ENCODE results near the gene SCYL1.
"Not testable (repeated sequence)": the region's sequence is repeated elsewhere in the genome, so short reads cannot be mapped to it uniquely, and the experiment has no call there.

SCYL1 gene

GRCh38 chr11:65502555-65503367 lies 22.1 kb upstream of the SCYL1 start:
- H3K4me1 ChIP-seq (ENCODE audit: control insufficient read depth, insufficient read depth, low read length) = no peaks in the 10 kb centered on the region
- peak overlapping the region; percentile 98 for H3K9ac ChIP-seq (ENCODE audit: low read length)
- peak overlapping the region; percentile 90 for H3K4me3 ChIP-seq (ENCODE audit: low read length)
- H3K36me3 ChIP-seq (ENCODE audit: control insufficient read depth, insufficient read depth, low read length, severe bottlenecking) = peaks cover 67% of the 10 kb centered on the region
- peak; percentile 65 for DNase-seq (ENCODE audit: low read depth)
- H3K27me3 ChIP-seq (replicated peaks; ENCODE audit: control insufficient read depth, insufficient read depth, low read length) = no peaks in the 10 kb centered on the region
- peaks cover 11% of the 10 kb centered on the region for H3K9me3 ChIP-seq (ENCODE audit: control insufficient read depth, low read length)

GRCh38 chr11:65503368-65503948 lies 21.4 kb upstream of the SCYL1 start:
- Histone ChIP-seq H3K9me3 (ENCODE audit: control insufficient read depth, low read length) (peaks cover 11% of the 10 kb centered on the region), H3K4me1 (ENCODE audit: control insufficient read depth, insufficient read depth, low read length) (no peaks in the 10 kb centered on the region), H3K4me3 (ENCODE audit: low read length) (peak overlapping the region; percentile 90), H3K9ac (ENCODE audit: low read length) (peak overlapping the region; percentile 98), H3K27me3 (replicated peaks; ENCODE audit: control insufficient read depth, insufficient read depth, low read length) (no peaks in the 10 kb centered on the region), H3K36me3 (ENCODE audit: control insufficient read depth, insufficient read depth, low read length, severe bottlenecking) (peaks cover 67% of the 10 kb centered on the region)
- DNase-seq (ENCODE audit: low read depth) = peak; percentile 36

GRCh38 chr11:65503949-65504673 lies 20.8 kb upstream of the SCYL1 start:
- peaks cover 11% of the 10 kb centered on the region for H3K9me3 ChIP-seq (ENCODE audit: control insufficient read depth, low read length)
- peaks cover 67% of the 10 kb centered on the region for H3K36me3 ChIP-seq (ENCODE audit: control insufficient read depth, insufficient read depth, low read length, severe bottlenecking)
- peak; percentile 67 for DNase-seq (ENCODE audit: low read depth)
- H3K27me3 ChIP-seq (replicated peaks; ENCODE audit: control insufficient read depth, insufficient read depth, low read length) = no peaks in the 10 kb centered on the region
- peak overlapping the region; percentile 90 for H3K4me3 ChIP-seq (ENCODE audit: low read length)
- H3K9ac ChIP-seq (ENCODE audit: low read length) = peak overlapping the region; percentile 98
- no peaks in the 10 kb centered on the region for H3K4me1 ChIP-seq (ENCODE audit: control insufficient read depth, insufficient read depth, low read length)

- peaks cover 11% of the 10 kb centered on the region for H3K9me3 ChIP-seq (ENCODE audit: control insufficient read depth, low read length)
- DNase-seq (ENCODE audit: low read depth) = peak; percentile 45
Measured at GRCh38 chr11:65504674-65505465, 20.0 kb upstream of the SCYL1 start.

GRCh38 chr11:65505466-65506289 lies 19.2 kb upstream of the SCYL1 start:
- H3K9me3 ChIP-seq (ENCODE audit: control insufficient read depth, low read length) = peaks cover 11% of the 10 kb centered on the region
- peaks cover 63% of the 10 kb centered on the region for H3K36me3 ChIP-seq (ENCODE audit: control insufficient read depth, insufficient read depth, low read length, severe bottlenecking)
- DNase-seq (ENCODE audit: low read depth) = peak; percentile 37
- no peaks in the 10 kb centered on the region for H3K27me3 ChIP-seq (replicated peaks; ENCODE audit: control insufficient read depth, insufficient read depth, low read length)
- H3K9ac ChIP-seq (ENCODE audit: low read length) = peak overlapping the region; percentile 98
- H3K4me3 ChIP-seq (ENCODE audit: low read length) = peak overlapping the region; percentile 90
- no peaks in the 10 kb centered on the region for H3K4me1 ChIP-seq (ENCODE audit: control insufficient read depth, insufficient read depth, low read length)

More at GRCh38 chr11:65504674-65505465, 20.0 kb upstream of the SCYL1 start:
- Histone ChIP-seq H3K9ac (ENCODE audit: low read length) (peak overlapping the region; percentile 98), H3K4me3 (ENCODE audit: low read length) (peak overlapping the region; percentile 90), H3K4me1 (ENCODE audit: control insufficient read depth, insufficient read depth, low read length) (no peaks in the 10 kb centered on the region), H3K36me3 (ENCODE audit: control insufficient read depth, insufficient read depth, low read length, severe bottlenecking) (peaks cover 67% of the 10 kb centered on the region), H3K27me3 (replicated peaks; ENCODE audit: control insufficient read depth, insufficient read depth, low read length) (no peaks in the 10 kb centered on the region)

GRCh38 chr11:65506290-65506771 lies 18.6 kb upstream of the SCYL1 start:
- peak overlapping the region; percentile 98 for H3K9ac ChIP-seq (ENCODE audit: low read length)
- H3K36me3 ChIP-seq (ENCODE audit: control insufficient read depth, insufficient read depth, low read length, severe bottlenecking) = peaks cover 58% of the 10 kb centered on the region
- no peak for DNase-seq (ENCODE audit: low read depth)
- H3K27me3 ChIP-seq (replicated peaks; ENCODE audit: control insufficient read depth, insufficient read depth, low read length) = no peaks in the 10 kb centered on the region
- no peaks in the 10 kb centered on the region for H3K4me1 ChIP-seq (ENCODE audit: control insufficient read depth, insufficient read depth, low read length)
- H3K9me3 ChIP-seq (ENCODE audit: control insufficient read depth, low read length) = peaks cover 11% of the 10 kb centered on the region
- H3K4me3 ChIP-seq (ENCODE audit: low read length) = peak overlapping the region; percentile 90

GRCh38 chr11:65506772-65507505 lies 17.9 kb upstream of the SCYL1 start:
- Histone ChIP-seq H3K27me3 (replicated peaks; ENCODE audit: control insufficient read depth, insufficient read depth, low read length) (no peaks in the 10 kb centered on the region), H3K4me3 (ENCODE audit: low read length) (peak overlapping the region; percentile 90), H3K36me3 (ENCODE audit: control insufficient read depth, insufficient read depth, low read length, severe bottlenecking) (peaks cover 52% of the 10 kb centered on the region), H3K9ac (ENCODE audit: low read length) (peak overlapping the region; percentile 98), H3K4me1 (ENCODE audit: control insufficient read depth, insufficient read depth, low read length) (no peaks in the 10 kb centered on the region), H3K9me3 (ENCODE audit: control insufficient read depth, low read length) (peaks cover 11% of the 10 kb centered on the region)
- peak; percentile 72 for DNase-seq (ENCODE audit: low read depth)

- not testable (repeated sequence) for H3K9ac ChIP-seq (ENCODE audit: low read length); H3K4me3 ChIP-seq (ENCODE audit: low read length); DNase-seq (ENCODE audit: low read depth); H3K9me3 ChIP-seq (ENCODE audit: control insufficient read depth, low read length); H3K4me1 ChIP-seq (ENCODE audit: control insufficient read depth, insufficient read depth, low read length); H3K36me3 ChIP-seq (ENCODE audit: control insufficient read depth, insufficient read depth, low read length, severe bottlenecking); H3K27me3 ChIP-seq (replicated peaks; ENCODE audit: control insufficient read depth, insufficient read depth, low read length)
Measured at GRCh38 chr11:65512311-65512710, 12.6 kb upstream of the SCYL1 start.

GRCh38 chr11:65516135-65516968 lies 8.5 kb upstream of the SCYL1 start:
- no peak overlapping the region for H3K9ac ChIP-seq (ENCODE audit: low read length)
- no peaks in the 10 kb centered on the region for H3K36me3 ChIP-seq (ENCODE audit: control insufficient read depth, insufficient read depth, low read length, severe bottlenecking)
- no peaks in the 10 kb centered on the region for H3K9me3 ChIP-seq (ENCODE audit: control insufficient read depth, low read length)
- no peak for DNase-seq (ENCODE audit: low read depth)
- H3K4me1 ChIP-seq (ENCODE audit: control insufficient read depth, insufficient read depth, low read length) = no peaks in the 10 kb centered on the region
- H3K27me3 ChIP-seq (replicated peaks; ENCODE audit: control insufficient read depth, insufficient read depth, low read length) = no peaks in the 10 kb centered on the region
- H3K4me3 ChIP-seq (ENCODE audit: low read length) = no peak overlapping the region

Data from adipocyte (in vitro differentiated cells).